HFF-Myc (cell line): ENCODE measurements around the gene RHEX.
"Not testable (repeated sequence)": the region's sequence is repeated elsewhere in the genome, so short reads cannot be mapped to it uniquely, and the experiment has no call there.

Experiments
- DNase-seq: peaks from one replicate; pipeline ENCODE4 v3.0.0-alpha.2; 2011; ENCODE audit warnings: low read depth; ENCODE audit errors: extremely low read depth
- H3K4me3 ChIP-seq: replicated peaks from 2 replicates; pipeline ENCODE4 v1.5.1; 2011; ENCODE audit warnings: low read depth, mild to moderate bottlenecking, control low read depth, low read length
- TF ChIP-seq, protein P1 (sequence below): IDR thresholded peaks from 2 replicates; pipeline ENCODE4 v1.5.1; 2012; ENCODE audit warnings: mild to moderate bottlenecking, low read depth, low read length, control low read depth; ENCODE audit errors: missing control alignments

Gene RHEX, protein sequence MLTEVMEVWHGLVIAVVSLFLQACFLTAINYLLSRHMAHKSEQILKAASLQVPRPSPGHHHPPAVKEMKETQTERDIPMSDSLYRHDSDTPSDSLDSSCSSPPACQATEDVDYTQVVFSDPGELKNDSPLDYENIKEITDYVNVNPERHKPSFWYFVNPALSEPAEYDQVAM

GRCh38 chr1:206052919-206053610 is at the start of gene RHEX:
Gene RHEX (plus strand): TSS chr1:206053173. CDS start chr1:206097829, 44,656 bp downstream.
- not testable (repeated sequence) for DNase-seq, H3K4me3 ChIP-seq

GRCh38 chr1:206003854-206004800 is 48.8 kb upstream of the RHEX start:
- no peak for DNase-seq
- TF ChIP-seq, protein P1, sequence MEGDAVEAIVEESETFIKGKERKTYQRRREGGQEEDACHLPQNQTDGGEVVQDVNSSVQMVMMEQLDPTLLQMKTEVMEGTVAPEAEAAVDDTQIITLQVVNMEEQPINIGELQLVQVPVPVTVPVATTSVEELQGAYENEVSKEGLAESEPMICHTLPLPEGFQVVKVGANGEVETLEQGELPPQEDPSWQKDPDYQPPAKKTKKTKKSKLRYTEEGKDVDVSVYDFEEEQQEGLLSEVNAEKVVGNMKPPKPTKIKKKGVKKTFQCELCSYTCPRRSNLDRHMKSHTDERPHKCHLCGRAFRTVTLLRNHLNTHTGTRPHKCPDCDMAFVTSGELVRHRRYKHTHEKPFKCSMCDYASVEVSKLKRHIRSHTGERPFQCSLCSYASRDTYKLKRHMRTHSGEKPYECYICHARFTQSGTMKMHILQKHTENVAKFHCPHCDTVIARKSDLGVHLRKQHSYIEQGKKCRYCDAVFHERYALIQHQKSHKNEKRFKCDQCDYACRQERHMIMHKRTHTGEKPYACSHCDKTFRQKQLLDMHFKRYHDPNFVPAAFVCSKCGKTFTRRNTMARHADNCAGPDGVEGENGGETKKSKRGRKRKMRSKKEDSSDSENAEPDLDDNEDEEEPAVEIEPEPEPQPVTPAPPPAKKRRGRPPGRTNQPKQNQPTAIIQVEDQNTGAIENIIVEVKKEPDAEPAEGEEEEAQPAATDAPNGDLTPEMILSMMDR: no peak
- H3K4me3 ChIP-seq: no peak overlapping the region

- no peak for DNase-seq
- TF ChIP-seq, protein P1: no peak
- H3K4me3 ChIP-seq: no peak overlapping the region
Observed at GRCh38 chr1:206004826-206005225, 48.1 kb upstream of the RHEX start.

DNA sequence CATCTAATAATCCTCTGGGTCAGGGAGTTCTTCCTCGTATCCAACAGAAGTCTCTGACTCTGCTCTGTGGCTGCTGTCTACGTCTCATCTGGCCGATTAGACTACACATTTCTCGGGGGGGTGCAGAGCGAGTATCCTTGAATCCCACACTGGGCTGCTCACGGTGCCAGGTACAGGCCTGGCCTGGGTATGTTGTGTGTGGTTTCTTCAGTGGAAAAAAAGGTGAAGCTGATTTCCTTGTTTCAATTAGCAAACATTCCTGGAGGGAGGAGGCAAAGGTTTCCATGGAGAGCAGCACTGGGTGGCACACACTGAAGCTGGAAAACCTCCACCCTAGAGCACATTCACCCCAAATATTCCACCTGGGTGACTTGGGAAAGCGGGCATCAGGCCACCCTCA is 47.7 kb upstream of the RHEX start:
- TF ChIP-seq, protein P1: no peak
- no peak overlapping the region for H3K4me3 ChIP-seq

GRCh38 chr1:206005778-206006180 is 47.2 kb upstream of the RHEX start:
- TF ChIP-seq, protein P1: no peak
- H3K4me3 ChIP-seq: no peak overlapping the region
- DNase-seq: no peak

More for the DNA sequence above, 47.7 kb upstream of the RHEX start:
- no peak for DNase-seq

GRCh38 chr1:206006946-206007345 is 46.0 kb upstream of the RHEX start:
- H3K4me3 ChIP-seq: no peak overlapping the region
- TF ChIP-seq, protein P1: no peak
- no peak for DNase-seq

GRCh38 chr1:206010060-206010459 is 42.9 kb upstream of the RHEX start:
- no peak for DNase-seq
- TF ChIP-seq, protein P1: no peak
- H3K4me3 ChIP-seq: no peak overlapping the region
